RPMI7951 (cell line): Measurements from ENCODE around the gene ITIH3. TPM values are rescaled to one million over a fixed set of nuclear protein-coding genes. Genes with fewer than 3 reads are reported as not detected.

Experiments used
- DNase-seq: peaks from one replicate; pipeline ENCODE4 v3.0.0-alpha.2; 2012; ENCODE audit warnings: low read depth
- total RNA-seq: library from RNA; depleted of rRNA; stranded (reverse); fragments of >200 nt; shearing (Covaris generic); gene quantifications from 2 replicates; pipeline ENCODE4 v1.2.3, GENCODE V29; 2014

The ITIH3 gene
- total RNA-seq, 1 experiment from 2014 or later = not detected

- DNase-seq = no peak
These were observed 34.9 kb downstream of the ITIH3 start for GRCh38 chr3:52829482-52829881.

- DNase-seq = no peak
These were observed 35.4 kb downstream of the ITIH3 start for GRCh38 chr3:52829906-52830463.

- peak; percentile 45 for DNase-seq
These were observed 36.1 kb downstream of the ITIH3 start, which contains the start of gene ITIH4 for GRCh38 chr3:52830535-52831258. Gene ITIH4, minus strand, starts transcription at chr3:52830672. Its CDS starts 30 bp downstream, at chr3:52830642.

GRCh38 chr3:52831500-52832301, 37.1 kb downstream of the ITIH3 start:
- peak; percentile 98 for DNase-seq

GRCh38 chr3:52833202-52833601, 38.6 kb downstream of the ITIH3 start:
- DNase-seq = no peak

- no peak for DNase-seq
These were observed 40.4 kb downstream of the ITIH3 start, which contains the start of gene MUSTN1 for GRCh38 chr3:52834871-52835501. Gene MUSTN1, minus strand, starts transcription at chr3:52835019. Its CDS starts 71 bp downstream, at chr3:52834948.

- DNase-seq = no peak
These were observed 41.3 kb downstream of the ITIH3 start for GRCh38 chr3:52835766-52836470.

GRCh38 chr3:52836471-52836845, 41.9 kb downstream of the ITIH3 start:
- DNase-seq = no peak

GRCh38 chr3:52836986-52837385, 42.4 kb downstream of the ITIH3 start:
- no peak for DNase-seq

GRCh38 chr3:52838561-52839267, 44.1 kb downstream of the ITIH3 start:
- no peak for DNase-seq

- no peak for DNase-seq
These were observed 44.6 kb downstream of the ITIH3 start for GRCh38 chr3:52839268-52839575.

GRCh38 chr3:52839892-52840545, 45.4 kb downstream of the ITIH3 start:
- peak; percentile 13 for DNase-seq

GRCh38 chr3:52841211-52841980, 46.8 kb downstream of the ITIH3 start:
- DNase-seq = no peak

GRCh38 chr3:52841981-52842340, 47.4 kb downstream of the ITIH3 start:
- DNase-seq = no peak

GRCh38 chr3:52842424-52842823, 47.8 kb downstream of the ITIH3 start:
- no peak for DNase-seq

GRCh38 chr3:52843108-52843865, 48.7 kb downstream of the ITIH3 start:
- no peak for DNase-seq

- DNase-seq = no peak
These were observed 49.3 kb downstream of the ITIH3 start for GRCh38 chr3:52843881-52844280.

- no peak for DNase-seq
These were observed 49.8 kb downstream of the ITIH3 start for GRCh38 chr3:52844290-52844975.
